Ovary (tissue), 3 donors: ENCODE data around the gene F2RL1.

Experiments
- CTCF ChIP-seq, 3 donors: fragments of 450-650 bp in 2 of 3; fragments of 200-600 bp in 1 of 3; IDR thresholded peaks; one replicate each; pipeline versions ENCODE4 v1.5.1 to v1.8.0; 2016 to 2022; ENCODE audit warnings: antibody characterized with exemption in 3 of 3, mild to moderate bottlenecking in 1 of 3
- EP300 ChIP-seq: sonication (generic); formaldehyde crosslinking; IDR thresholded peaks from one replicate; pipeline ENCODE4 v1.6.1; 2017; ENCODE audit warnings: antibody characterized with exemption
- POLR2A ChIP-seq: fragments of 450-650 bp; IDR thresholded peaks from one replicate; pipeline ENCODE4 v1.6.1; 2017; ENCODE audit warnings: antibody characterized with exemption, mild to moderate bottlenecking, moderate library complexity
- donor health status: DM: no; HTN: no; CAD: no.

- TF ChIP-seq CTCF (IDR thresholded peaks at IDR 0.05) (no peak), EP300 (no peak), POLR2A (no peak)
Observed at GRCh38 chr5:76771705-76772405, 47.0 kb upstream of the F2RL1 start.
